ENCODE data around the gene C1orf35. TPM values are rescaled to one million over a fixed set of nuclear protein-coding genes. Genes with fewer than 3 reads are reported as not detected.

Gene C1orf35
- total RNA-seq, 1 experiment from 2014 or later, result 38.9 TPM

DNA sequence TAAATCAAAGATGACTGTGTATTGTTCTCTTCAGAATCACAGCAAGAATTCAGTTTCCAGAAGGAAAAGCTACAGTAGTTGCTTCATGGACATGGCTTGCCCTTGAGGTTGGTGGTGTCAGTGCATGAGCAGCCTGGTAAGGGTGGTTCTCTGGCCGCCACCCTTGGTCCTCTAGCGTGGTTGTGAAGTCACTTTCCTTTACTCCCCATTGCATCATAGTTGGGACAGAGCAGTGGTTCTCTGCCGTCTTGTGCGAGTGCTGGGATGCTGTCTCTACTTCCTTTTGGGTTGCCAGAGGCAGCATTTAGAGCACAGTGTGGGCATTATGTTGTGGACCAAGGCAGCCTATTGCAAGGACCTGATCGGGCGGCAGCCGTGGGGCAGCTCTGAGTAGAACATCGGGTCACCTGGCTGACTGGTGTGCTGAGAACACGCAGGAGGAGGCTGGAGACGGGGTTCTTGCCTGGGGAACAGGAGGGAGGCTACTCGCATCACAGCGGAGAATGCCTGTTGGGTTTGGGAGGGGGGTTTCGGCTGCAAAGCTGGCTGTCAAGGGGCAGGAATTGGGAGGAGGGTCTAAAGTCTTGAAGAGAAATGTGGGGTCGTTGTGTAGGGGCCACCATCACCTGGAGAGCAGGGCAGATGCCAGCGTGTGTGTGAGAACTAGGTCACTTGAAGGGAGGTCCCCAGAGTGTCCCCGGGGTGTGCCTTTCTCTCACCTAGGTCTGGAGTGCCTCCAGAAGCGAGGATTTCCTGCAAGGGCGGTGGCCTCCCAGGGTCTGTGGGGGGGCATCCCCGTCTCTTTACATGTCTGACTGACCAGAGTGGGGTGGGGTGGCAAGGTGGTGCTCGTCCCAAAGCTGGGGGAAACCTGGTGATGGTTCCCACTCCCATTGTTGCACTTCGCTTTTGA, 14.3 kb downstream of the C1orf35 start:
- DNase-seq, result no peak
- Histone ChIP-seq H3K4me3 (ENCODE audit: insufficient read depth, low read depth, low read length) (no peak overlapping the region), H3K36me3 (replicated peaks; ENCODE audit: control insufficient read depth, insufficient read depth, low read length) (no peaks in the 10 kb centered on the region; the same call in none of the 2 replicates), H3K27me3 (ENCODE audit: control insufficient read depth, insufficient read depth, low read length) (no peaks in the 10 kb centered on the region)

DNA sequence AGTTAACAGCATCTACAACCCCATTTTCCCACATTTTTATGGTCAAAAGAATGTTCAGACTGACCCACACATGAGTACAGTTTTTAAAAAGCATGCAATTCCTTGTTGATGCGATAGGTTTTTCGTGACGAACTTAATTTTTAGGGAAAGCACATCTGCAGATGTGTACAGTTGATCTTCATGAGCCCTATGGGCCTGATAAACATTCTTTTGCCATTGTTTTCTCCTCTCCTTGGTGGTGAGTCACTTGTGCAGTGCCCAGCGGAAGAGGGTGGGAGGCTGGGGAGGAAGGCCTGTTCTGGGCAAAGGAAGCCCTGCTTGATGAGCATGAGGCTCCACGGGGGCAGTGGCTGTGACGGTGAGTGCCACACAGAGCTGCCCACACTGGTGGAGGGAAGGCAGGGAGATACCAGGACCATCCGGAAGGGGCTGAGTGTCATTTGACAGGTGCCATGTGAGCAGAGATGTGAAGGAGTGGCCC, 15.3 kb downstream of the C1orf35 start:
- no peak for DNase-seq
- Histone ChIP-seq H3K36me3 (replicated peaks; ENCODE audit: control insufficient read depth, insufficient read depth, low read length) (no peaks in the 10 kb centered on the region; the same call in none of the 2 replicates), H3K4me3 (ENCODE audit: insufficient read depth, low read depth, low read length) (no peak overlapping the region), H3K27me3 (ENCODE audit: control insufficient read depth, insufficient read depth, low read length) (no peaks in the 10 kb centered on the region)

DNA sequence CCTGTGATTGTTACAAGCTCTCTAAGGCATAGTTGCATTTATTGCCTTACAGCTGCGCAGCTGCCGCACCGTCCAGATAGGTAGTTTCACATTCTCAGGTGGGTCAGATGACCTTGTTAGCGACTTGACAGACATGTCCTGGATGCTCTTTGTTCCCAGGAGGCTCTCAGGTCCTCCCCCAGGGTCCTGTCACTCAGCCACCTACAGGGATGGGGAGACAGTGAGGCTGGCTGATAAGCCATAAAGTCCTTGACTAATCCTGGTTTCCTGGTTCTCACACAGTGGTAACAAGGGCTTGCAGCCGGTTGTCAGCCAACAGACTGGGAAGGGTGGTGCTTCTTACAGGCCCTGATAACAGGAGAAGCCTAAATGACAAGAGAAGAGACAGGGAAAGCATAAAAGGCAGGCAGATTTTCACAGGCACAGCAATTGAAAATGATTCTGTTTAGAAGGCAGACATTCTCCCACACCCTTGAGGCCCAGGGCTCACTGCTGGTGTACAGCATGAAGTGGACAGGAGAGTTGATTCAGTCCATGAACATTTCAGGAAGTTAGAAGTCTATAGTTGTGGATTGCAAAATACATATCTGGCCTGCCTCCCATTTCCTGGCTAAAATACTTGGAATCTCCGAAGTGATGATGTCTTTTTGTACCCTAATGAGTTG, 17.7 kb downstream of the C1orf35 start:
- Histone ChIP-seq H3K36me3 (replicated peaks; ENCODE audit: control insufficient read depth, insufficient read depth, low read length) (no peaks in the 10 kb centered on the region; the same call in none of the 2 replicates), H3K4me3 (ENCODE audit: insufficient read depth, low read depth, low read length) (no peak overlapping the region), H3K27me3 (ENCODE audit: control insufficient read depth, insufficient read depth, low read length) (0 out of 2 replicates have a peak, but pooled peaks cover 1% of the 10 kb centered on the region)
- DNase-seq, result peak; percentile 78

DNA sequence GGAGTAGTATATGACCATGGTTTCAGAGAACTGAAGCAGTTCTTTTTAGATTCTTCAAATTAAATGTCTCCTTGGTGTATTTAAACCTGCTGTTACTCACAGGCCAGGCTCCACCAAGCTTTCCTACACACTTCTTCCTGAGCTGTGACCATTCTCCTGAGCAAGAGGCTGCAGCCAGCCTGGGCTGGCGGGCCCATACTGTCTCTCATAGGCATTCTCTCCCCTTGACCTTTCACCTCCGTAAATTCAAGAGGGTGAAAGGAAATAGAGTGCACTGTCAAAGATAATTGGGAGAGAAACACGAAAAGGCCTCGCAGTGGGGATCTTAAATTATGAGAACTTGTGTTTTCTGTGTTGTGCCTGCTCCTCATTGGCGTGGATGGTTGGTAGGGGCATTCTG, 18.3 kb downstream of the C1orf35 start:
- no peaks in the 10 kb centered on the region; the same call in none of the 2 replicates for H3K36me3 ChIP-seq (replicated peaks; ENCODE audit: control insufficient read depth, insufficient read depth, low read length)
- no peak overlapping the region for H3K4me3 ChIP-seq (ENCODE audit: insufficient read depth, low read depth, low read length)
- no peak for DNase-seq

DNA sequence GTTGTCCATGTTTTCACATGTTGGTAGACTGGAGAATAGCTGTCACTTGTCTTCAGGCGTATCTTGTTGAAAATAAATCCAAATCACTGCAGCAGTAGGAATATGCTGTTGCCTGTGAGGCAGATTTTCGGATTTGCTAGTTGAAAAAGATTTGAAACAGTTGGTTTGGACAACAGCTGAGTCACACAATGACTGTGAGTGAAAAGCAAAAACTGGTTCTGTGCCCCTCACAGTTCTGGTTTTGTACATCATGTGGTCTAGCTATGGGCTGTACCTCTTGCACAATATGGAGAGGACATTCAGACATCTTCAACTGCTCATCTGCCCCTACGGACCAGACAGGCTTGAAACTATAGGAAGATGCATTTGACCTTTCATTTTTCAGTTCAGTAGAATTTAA, 18.8 kb downstream of the C1orf35 start:
- Histone ChIP-seq H3K36me3 (replicated peaks; ENCODE audit: control insufficient read depth, insufficient read depth, low read length) (no peaks in the 10 kb centered on the region; the same call in none of the 2 replicates), H3K4me3 (ENCODE audit: insufficient read depth, low read depth, low read length) (peak overlapping the region; percentile 100), H3K27me3 (ENCODE audit: control insufficient read depth, insufficient read depth, low read length) (peaks cover 3% of the 10 kb centered on the region)
- DNase-seq, result no peak

More for the DNA sequence above, 18.3 kb downstream of the C1orf35 start:
- H3K27me3 ChIP-seq (ENCODE audit: control insufficient read depth, insufficient read depth, low read length), result peaks cover 1% of the 10 kb centered on the region; the same call in 1 of the 2 replicates

DNA sequence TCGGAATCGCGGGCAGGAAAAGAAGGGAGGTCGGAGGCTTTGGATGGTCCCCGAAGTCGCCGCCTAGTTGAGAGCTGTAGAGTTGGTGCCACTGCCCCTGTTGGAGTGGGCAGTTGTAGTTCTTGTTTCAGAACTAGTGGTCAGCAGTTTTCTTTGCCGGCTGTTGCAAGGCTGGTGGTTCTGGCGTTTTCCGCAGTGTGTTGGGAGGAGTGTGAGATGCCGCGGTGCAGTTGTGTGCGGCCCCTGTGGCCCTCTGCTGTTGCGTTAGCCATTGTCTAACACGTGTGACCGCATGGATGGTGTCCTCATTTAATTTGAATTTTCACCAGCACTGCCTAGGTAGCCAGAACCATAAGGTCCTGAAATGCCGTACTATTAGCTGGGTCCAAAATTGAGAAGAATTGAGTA, 19.2 kb downstream of the C1orf35 start:
- Histone ChIP-seq H3K36me3 (replicated peaks; ENCODE audit: control insufficient read depth, insufficient read depth, low read length) (no peaks in the 10 kb centered on the region; the same call in none of the 2 replicates), H3K27me3 (ENCODE audit: control insufficient read depth, insufficient read depth, low read length) (peaks cover 3% of the 10 kb centered on the region), H3K4me3 (ENCODE audit: insufficient read depth, low read depth, low read length) (peak overlapping the region; percentile 100)
- DNase-seq, result no peak

- H3K36me3 ChIP-seq (replicated peaks; ENCODE audit: control insufficient read depth, insufficient read depth, low read length), result no peaks in the 10 kb centered on the region; the same call in none of the 2 replicates
- H3K27me3 ChIP-seq (ENCODE audit: control insufficient read depth, insufficient read depth, low read length), result peaks cover 6% of the 10 kb centered on the region
- peak overlapping the region; percentile 100 for H3K4me3 ChIP-seq (ENCODE audit: insufficient read depth, low read depth, low read length)
- DNase-seq, result peak; percentile 80
These were observed 19.9 kb downstream of the C1orf35 start for GRCh38 chr1:228082918-228083870.

GRCh38 chr1:228082214-228082917, 20.8 kb downstream of the C1orf35 start, which contains the start of gene ARF1:
TSS of gene ARF1 (plus strand) at chr1:228082708. CDS start at chr1:228097115, 14,407 bp downstream.
- peak within 1 kb of the TSS; percentile 100 for H3K4me3 ChIP-seq (ENCODE audit: insufficient read depth, low read depth, low read length)
- H3K27me3 ChIP-seq (ENCODE audit: control insufficient read depth, insufficient read depth, low read length), result peaks cover 13% of the 10 kb centered on the region
- H3K36me3 ChIP-seq (replicated peaks; ENCODE audit: control insufficient read depth, insufficient read depth, low read length), result no peaks in the 10 kb centered on the region; the same call in 1 of the 2 replicates
- DNase-seq, result peak; percentile 100

DNA sequence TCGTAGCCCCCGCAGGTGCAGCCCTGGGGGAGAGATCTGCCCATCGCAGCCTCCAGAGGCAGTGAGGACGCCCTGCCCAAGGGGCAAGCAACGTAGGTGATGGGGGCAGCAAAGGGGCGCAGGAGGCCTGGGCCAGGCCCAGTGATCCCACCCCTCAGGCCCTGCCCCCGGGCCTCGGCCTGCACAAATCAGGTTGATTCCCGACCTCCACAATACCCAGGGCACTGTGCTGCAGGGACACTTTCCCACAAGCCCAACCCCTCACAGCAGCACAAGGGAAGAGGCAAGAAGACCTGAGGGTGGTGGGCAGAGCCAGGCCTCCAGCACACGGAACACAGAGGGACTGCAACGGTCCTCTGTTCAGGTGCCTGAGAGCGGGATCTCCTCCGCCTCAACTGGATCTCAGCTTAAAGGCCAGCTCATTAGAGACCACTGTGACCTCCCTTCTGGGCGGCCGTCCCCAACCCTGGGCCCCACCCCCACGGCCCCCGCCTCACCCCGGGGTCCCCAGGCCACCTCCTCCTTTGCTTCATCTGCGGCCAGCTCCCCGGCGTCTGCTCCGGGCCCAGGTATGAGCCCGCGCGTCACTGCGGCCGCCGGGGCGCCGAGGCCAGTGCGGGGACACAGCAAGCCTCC, 21.4 kb downstream of the C1orf35 start:
- Histone ChIP-seq H3K27me3 (ENCODE audit: control insufficient read depth, insufficient read depth, low read length) (peaks cover 19% of the 10 kb centered on the region), H3K4me3 (ENCODE audit: insufficient read depth, low read depth, low read length) (peak overlapping the region; percentile 100), H3K36me3 (replicated peaks; ENCODE audit: control insufficient read depth, insufficient read depth, low read length) (no peaks in the 10 kb centered on the region; the same call in 1 of the 2 replicates)
- peak; percentile 89 for DNase-seq

DNA sequence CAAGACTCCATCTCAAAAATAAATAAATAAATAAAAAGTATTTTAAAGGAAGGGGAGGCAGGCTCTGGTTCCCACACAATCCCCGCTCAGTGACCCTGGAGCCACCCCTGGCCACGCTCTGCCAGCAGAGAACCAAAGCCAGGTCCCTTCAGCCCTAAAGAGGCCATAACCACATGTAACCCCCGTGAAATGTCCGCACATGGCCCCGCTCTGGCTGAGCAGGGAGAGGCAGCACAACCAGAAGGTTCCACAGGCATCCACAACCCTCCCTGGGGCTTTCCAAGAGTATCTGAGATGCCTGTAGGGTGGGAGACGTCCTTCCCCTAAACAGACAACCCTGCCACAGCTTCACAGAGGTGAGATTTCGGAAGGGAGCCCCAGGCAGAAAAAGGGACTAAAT, 22.0 kb downstream of the C1orf35 start:
- no peaks in the 10 kb centered on the region; the same call in 1 of the 2 replicates for H3K36me3 ChIP-seq (replicated peaks; ENCODE audit: control insufficient read depth, insufficient read depth, low read length)
- DNase-seq, result no peak
- H3K27me3 ChIP-seq (ENCODE audit: control insufficient read depth, insufficient read depth, low read length), result peaks cover 21% of the 10 kb centered on the region
- peak overlapping the region; percentile 100 for H3K4me3 ChIP-seq (ENCODE audit: insufficient read depth, low read depth, low read length)

DNA sequence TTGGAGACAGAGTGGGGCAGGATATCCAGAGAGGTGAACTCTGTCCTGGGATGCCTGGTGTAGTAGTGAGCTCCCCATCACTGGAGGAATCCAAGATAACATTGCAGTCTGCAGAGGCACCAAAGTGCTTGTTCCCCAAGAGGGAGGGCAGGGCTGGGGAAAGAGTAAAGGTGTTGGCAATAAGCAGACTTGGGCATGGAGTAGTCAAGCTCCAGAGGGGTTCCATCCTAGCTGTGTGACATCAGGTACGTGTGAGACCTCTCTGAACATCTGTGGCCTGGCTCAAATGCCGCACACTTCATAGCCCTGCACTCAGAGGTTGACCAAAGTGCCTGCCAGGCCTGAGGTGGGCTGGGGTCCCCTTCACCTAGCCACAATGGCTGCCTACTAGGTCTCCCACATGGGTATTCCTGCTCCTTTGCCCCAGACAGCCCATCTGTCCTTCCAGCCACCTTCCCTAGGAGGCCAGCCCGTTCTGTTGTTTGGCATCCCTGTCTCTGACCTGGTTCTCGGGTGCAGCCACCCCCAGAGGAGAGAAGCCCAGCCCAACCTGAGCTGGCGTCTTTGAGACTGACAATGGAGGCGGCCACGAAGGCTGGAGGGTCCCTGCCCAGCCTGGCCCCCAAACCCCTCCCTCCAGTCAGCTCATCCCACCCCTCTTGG, 23.4 kb downstream of the C1orf35 start:
- DNase-seq, result no peak
- Histone ChIP-seq H3K36me3 (replicated peaks; ENCODE audit: control insufficient read depth, insufficient read depth, low read length) (no peaks in the 10 kb centered on the region; the same call in 1 of the 2 replicates), H3K4me3 (ENCODE audit: insufficient read depth, low read depth, low read length) (no peak overlapping the region), H3K27me3 (ENCODE audit: control insufficient read depth, insufficient read depth, low read length) (peaks cover 34% of the 10 kb centered on the region)

GRCh38 chr1:228079013-228079412, 24.1 kb downstream of the C1orf35 start:
- DNase-seq, result no peak
- Histone ChIP-seq H3K4me3 (ENCODE audit: insufficient read depth, low read depth, low read length) (no peak overlapping the region), H3K27me3 (ENCODE audit: control insufficient read depth, insufficient read depth, low read length) (peaks cover 39% of the 10 kb centered on the region), H3K36me3 (replicated peaks; ENCODE audit: control insufficient read depth, insufficient read depth, low read length) (no peaks in the 10 kb centered on the region; the same call in 1 of the 2 replicates)

Data from H7 (cell line).